ENCODE data around the gene SPART.

DNA sequence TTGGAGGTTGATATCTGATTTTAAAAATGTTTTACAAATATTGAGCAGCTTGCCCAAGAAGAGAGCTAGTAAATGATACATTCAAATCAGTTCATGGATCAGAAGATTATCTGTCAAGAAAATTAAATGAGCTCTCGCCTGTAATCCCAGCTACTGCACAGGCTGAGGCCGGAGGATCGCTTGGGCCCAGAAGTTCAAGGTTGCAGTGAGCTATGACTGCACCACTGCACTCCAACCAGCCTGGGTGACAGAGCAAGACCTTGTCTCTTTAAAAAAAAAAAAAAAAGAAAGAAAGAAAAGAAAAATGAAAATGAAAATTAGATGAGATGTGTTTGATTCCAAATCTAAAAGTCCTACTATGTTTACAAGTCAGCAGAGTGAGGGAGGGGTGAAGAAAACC lies 2.4 kb downstream of the SPART start:
- no peak for TF ChIP-seq CTCF (conservative IDR thresholded peaks at IDR 0.05; ENCODE audit: low read length)
- no peak for TF ChIP-seq EZH2phosphoT487 (IDR thresholded peaks at IDR 0.05; ENCODE audit: borderline replicate concordance)
